Spleen (tissue), 7 donors: ENCODE results near the gene ANKRD24.
"Not testable (repeated sequence)": the region's sequence is repeated elsewhere in the genome, so short reads cannot be mapped to it uniquely, and the experiment has no call there.

Experiments
- POLR2AphosphoS5 ChIP-seq, 3 donors: sonication (generic); formaldehyde crosslinking; IDR thresholded peaks; one replicate each; pipeline ENCODE4 v1.5.1; 2017; ENCODE audit warnings: antibody characterized with exemption in 3 of 3
- TF ChIP-seq, protein P1 (sequence below), 11 experiments: fragments of 200-600 bp in 7 of 11; fragments of 450-650 bp in 4 of 11; sonication (generic) in 4 of 11; IDR thresholded peaks in 8 of 11; conservative IDR thresholded peaks in 3 of 11; 1 replicate in 7 of 11; 2 replicates in 4 of 11; pipeline versions ENCODE4 v1.4.0 to v1.8.0; 2016 to 2021; ENCODE audit warnings: antibody characterized with exemption in 11 of 11, inconsistent platforms in 4 of 11, mild to moderate bottlenecking in 1 of 11
- donor health status: DM: no; HTN: no; CAD: no; lungs with moderate emphysema.
- donor health status: DM: no; HTN: no; CAD: no.
- donor health status: DM: no; HTN: no; CAD: no.

DNA sequence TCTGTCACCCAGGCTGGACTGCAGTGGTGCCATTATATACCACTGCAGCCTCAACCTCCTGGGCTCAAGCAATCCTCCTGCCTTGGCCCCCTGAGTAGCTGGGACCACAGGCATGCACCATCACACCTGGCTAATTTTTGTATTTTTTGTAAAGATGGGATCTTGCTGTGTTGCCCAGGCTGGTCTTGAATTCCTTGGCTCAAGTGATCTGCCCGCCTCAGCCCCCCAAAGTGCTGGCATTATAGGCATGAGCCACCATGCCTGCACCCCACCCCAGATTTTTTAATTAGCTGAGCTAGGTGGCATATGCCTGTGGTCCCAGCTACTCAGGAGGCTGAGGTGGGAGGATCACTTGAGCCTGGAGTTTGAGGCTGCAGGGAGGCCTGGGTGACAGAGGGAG, 39.6 kb upstream of the ANKRD24 start:
- not testable (repeated sequence) for TF ChIP-seq POLR2AphosphoS5 (IDR thresholded peaks at IDR 0.05)
- TF ChIP-seq, protein P1, sequence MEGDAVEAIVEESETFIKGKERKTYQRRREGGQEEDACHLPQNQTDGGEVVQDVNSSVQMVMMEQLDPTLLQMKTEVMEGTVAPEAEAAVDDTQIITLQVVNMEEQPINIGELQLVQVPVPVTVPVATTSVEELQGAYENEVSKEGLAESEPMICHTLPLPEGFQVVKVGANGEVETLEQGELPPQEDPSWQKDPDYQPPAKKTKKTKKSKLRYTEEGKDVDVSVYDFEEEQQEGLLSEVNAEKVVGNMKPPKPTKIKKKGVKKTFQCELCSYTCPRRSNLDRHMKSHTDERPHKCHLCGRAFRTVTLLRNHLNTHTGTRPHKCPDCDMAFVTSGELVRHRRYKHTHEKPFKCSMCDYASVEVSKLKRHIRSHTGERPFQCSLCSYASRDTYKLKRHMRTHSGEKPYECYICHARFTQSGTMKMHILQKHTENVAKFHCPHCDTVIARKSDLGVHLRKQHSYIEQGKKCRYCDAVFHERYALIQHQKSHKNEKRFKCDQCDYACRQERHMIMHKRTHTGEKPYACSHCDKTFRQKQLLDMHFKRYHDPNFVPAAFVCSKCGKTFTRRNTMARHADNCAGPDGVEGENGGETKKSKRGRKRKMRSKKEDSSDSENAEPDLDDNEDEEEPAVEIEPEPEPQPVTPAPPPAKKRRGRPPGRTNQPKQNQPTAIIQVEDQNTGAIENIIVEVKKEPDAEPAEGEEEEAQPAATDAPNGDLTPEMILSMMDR (IDR thresholded peaks at IDR 0.05 in 8 of 11, conservative IDR thresholded peaks at IDR 0.05 in 3 of 11), result not testable (repeated sequence)
